HG03460 (cell line): ENCODE results near the gene SENP1.

Experiments
- ATAC-seq: cut with Tn5 transposase; IDR thresholded peaks from one replicate; pipeline ENCODE4 v1.9.1; 2021; ENCODE audit not compliant: unreplicated experiment

Gene SENP1

GRCh38 chr12:48019639-48020265, 86.1 kb downstream of the SENP1 start:
- ATAC-seq: no peak

- ATAC-seq: no peak
Measured at GRCh38 chr12:48018618-48018995, 87.3 kb downstream of the SENP1 start.

GRCh38 chr12:48017921-48018617, 87.8 kb downstream of the SENP1 start:
- no peak for ATAC-seq

- no peak for ATAC-seq
Measured at GRCh38 chr12:48017496-48017895, 88.4 kb downstream of the SENP1 start.

GRCh38 chr12:48016373-48017020, 89.4 kb downstream of the SENP1 start:
- ATAC-seq: no peak

- ATAC-seq: no peak
Measured at GRCh38 chr12:48015954-48016353, 89.9 kb downstream of the SENP1 start.

GRCh38 chr12:48015129-48015528, 90.8 kb downstream of the SENP1 start:
- no peak for ATAC-seq

GRCh38 chr12:48013287-48013686, 92.6 kb downstream of the SENP1 start:
- ATAC-seq: no peak

- ATAC-seq: no peak
Measured at GRCh38 chr12:48012070-48012469, 93.8 kb downstream of the SENP1 start.

- no peak for ATAC-seq
Measured at GRCh38 chr12:48010366-48010970, 95.4 kb downstream of the SENP1 start.

GRCh38 chr12:48009471-48009870, 96.4 kb downstream of the SENP1 start:
- ATAC-seq: no peak

- ATAC-seq: no peak
Measured at GRCh38 chr12:48008950-48009349, 96.9 kb downstream of the SENP1 start.

- no peak for ATAC-seq
Measured at GRCh38 chr12:48008349-48008748, 97.5 kb downstream of the SENP1 start.

- ATAC-seq: no peak
Measured at GRCh38 chr12:48007206-48007605, 98.7 kb downstream of the SENP1 start.

- ATAC-seq: no peak
Measured at GRCh38 chr12:48005750-48006021, 100.2 kb downstream of the SENP1 start.

GRCh38 chr12:48005001-48005749, 100.7 kb downstream of the SENP1 start:
- no peak for ATAC-seq

GRCh38 chr12:48004053-48004941, 101.6 kb downstream of the SENP1 start, which contains the start of gene COL2A1:
COL2A1 (minus strand) TSS chr12:48004476; CDS start chr12:48004321, 155 bp downstream.
- ATAC-seq: no peak

- no peak for ATAC-seq
Measured at GRCh38 chr12:48003226-48004052, 102.4 kb downstream of the SENP1 start.

GRCh38 chr12:48002773-48003218, 103.1 kb downstream of the SENP1 start:
- no peak for ATAC-seq

GRCh38 chr12:48002414-48002730, 103.5 kb downstream of the SENP1 start:
- no peak for ATAC-seq
